ENCODE measurements around the gene NELL1.

- TF ChIP-seq CTCF (conservative IDR thresholded peaks at IDR 0.05 in 1 of 2, IDR thresholded peaks at IDR 0.05 in 1 of 2; ENCODE audit: low read depth in 1 of 2, low read length in 2 of 2) (no peak), EZH2 (IDR thresholded peaks at IDR 0.05; ENCODE audit: low read length, missing control alignments) (no peak)
Observed at GRCh38 chr11:21205205-21205604, 535.8 kb downstream of the NELL1 start.
